Measurements from ENCODE around the gene SMG6.

DNA sequence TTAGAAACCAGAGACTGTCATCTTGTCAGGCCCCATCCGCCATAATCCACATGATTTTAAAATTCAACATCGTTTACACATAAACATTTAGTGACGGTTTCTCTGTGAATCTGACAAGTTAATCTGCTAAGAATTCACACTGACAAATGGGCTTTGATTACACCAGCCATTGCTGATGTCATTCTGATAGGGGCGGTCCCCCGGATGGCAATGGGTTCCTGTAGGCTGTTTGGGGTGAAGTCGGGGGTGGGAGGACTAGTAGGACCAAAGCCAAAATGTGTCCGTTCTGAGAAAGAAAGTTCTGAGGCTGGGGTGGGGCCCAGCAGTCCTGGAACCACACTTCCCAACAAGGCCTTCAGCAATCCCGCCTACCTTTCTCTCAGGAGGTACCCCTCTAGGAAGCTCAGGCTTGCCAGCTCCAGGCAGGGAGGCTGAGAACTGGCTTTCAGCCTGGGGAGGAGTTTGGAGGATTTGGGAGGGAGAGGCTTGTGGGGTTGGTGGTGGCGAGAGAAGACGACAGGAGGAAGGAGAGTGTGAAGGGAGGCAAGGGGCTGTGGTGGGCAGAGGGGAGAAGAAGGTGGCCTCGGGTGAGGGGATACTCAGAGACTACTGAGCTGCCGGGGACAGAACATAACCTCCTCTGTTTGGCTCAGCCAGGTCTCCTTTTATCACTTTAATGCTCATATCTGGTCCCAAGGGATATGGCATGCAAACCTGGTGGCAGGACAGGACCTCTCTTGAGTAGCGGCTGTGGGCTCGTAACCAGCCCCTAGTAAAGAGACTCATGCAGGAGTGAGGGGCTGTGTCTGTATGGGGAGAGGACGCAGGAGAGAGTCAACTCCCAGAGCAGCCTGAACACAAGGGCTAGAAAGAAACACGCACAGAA lies 240.1 kb downstream of the SMG6 start:
- TF ChIP-seq, protein P1, sequence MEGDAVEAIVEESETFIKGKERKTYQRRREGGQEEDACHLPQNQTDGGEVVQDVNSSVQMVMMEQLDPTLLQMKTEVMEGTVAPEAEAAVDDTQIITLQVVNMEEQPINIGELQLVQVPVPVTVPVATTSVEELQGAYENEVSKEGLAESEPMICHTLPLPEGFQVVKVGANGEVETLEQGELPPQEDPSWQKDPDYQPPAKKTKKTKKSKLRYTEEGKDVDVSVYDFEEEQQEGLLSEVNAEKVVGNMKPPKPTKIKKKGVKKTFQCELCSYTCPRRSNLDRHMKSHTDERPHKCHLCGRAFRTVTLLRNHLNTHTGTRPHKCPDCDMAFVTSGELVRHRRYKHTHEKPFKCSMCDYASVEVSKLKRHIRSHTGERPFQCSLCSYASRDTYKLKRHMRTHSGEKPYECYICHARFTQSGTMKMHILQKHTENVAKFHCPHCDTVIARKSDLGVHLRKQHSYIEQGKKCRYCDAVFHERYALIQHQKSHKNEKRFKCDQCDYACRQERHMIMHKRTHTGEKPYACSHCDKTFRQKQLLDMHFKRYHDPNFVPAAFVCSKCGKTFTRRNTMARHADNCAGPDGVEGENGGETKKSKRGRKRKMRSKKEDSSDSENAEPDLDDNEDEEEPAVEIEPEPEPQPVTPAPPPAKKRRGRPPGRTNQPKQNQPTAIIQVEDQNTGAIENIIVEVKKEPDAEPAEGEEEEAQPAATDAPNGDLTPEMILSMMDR (tag by site-specific recombination; IDR thresholded peaks at IDR 0.05), result no peak
- TF ChIP-seq, protein P2, sequence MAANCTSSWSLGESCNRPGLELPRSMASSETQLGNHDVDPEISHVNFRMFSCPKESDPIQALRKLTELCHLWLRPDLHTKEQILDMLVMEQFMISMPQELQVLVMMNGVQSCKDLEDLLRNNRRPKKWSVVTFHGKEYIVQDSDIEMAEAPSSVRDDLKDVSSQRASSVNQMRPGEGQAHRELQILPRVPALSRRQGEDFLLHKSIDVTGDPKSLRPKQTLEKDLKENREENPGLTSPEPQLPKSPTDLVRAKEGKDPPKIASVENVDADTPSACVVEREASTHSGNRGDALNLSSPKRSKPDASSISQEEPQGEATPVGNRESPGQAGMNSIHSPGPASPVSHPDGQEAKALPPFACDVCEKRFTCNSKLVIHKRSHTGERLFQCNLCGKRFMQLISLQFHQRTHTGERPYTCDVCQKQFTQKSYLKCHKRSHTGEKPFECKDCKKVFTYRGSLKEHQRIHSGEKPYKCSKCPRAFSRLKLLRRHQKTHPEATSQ (tag by site-specific recombination; IDR thresholded peaks at IDR 0.05), result no peak
- no peak for TF ChIP-seq ZNF530 (tag by site-specific recombination; IDR thresholded peaks at IDR 0.05; ENCODE audit: low read depth)
- TF ChIP-seq SP2 (tag by site-specific recombination; IDR thresholded peaks at IDR 0.05), result no peak
- no peak for TF ChIP-seq SCRT2 (tag by site-specific recombination; IDR thresholded peaks at IDR 0.05)
- TF ChIP-seq, protein P3, sequence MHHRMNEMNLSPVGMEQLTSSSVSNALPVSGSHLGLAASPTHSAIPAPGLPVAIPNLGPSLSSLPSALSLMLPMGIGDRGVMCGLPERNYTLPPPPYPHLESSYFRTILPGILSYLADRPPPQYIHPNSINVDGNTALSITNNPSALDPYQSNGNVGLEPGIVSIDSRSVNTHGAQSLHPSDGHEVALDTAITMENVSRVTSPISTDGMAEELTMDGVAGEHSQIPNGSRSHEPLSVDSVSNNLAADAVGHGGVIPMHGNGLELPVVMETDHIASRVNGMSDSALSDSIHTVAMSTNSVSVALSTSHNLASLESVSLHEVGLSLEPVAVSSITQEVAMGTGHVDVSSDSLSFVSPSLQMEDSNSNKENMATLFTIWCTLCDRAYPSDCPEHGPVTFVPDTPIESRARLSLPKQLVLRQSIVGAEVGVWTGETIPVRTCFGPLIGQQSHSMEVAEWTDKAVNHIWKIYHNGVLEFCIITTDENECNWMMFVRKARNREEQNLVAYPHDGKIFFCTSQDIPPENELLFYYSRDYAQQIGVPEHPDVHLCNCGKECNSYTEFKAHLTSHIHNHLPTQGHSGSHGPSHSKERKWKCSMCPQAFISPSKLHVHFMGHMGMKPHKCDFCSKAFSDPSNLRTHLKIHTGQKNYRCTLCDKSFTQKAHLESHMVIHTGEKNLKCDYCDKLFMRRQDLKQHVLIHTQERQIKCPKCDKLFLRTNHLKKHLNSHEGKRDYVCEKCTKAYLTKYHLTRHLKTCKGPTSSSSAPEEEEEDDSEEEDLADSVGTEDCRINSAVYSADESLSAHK (tag by site-specific recombination; IDR thresholded peaks at IDR 0.05), result no peak
- no peak for TF ChIP-seq ZNF157 (tag by site-specific recombination; IDR thresholded peaks at IDR 0.05)
- no peak for TF ChIP-seq MEIS1 (CRISPR knock-in tag; IDR thresholded peaks at IDR 0.05; ENCODE audit: borderline replicate concordance)
- TF ChIP-seq, protein P4, sequence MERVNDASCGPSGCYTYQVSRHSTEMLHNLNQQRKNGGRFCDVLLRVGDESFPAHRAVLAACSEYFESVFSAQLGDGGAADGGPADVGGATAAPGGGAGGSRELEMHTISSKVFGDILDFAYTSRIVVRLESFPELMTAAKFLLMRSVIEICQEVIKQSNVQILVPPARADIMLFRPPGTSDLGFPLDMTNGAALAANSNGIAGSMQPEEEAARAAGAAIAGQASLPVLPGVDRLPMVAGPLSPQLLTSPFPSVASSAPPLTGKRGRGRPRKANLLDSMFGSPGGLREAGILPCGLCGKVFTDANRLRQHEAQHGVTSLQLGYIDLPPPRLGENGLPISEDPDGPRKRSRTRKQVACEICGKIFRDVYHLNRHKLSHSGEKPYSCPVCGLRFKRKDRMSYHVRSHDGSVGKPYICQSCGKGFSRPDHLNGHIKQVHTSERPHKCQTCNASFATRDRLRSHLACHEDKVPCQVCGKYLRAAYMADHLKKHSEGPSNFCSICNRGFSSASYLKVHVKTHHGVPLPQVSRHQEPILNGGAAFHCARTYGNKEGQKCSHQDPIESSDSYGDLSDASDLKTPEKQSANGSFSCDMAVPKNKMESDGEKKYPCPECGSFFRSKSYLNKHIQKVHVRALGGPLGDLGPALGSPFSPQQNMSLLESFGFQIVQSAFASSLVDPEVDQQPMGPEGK (tag by site-specific recombination; IDR thresholded peaks at IDR 0.05), result no peak
- TF ChIP-seq, protein P5, sequence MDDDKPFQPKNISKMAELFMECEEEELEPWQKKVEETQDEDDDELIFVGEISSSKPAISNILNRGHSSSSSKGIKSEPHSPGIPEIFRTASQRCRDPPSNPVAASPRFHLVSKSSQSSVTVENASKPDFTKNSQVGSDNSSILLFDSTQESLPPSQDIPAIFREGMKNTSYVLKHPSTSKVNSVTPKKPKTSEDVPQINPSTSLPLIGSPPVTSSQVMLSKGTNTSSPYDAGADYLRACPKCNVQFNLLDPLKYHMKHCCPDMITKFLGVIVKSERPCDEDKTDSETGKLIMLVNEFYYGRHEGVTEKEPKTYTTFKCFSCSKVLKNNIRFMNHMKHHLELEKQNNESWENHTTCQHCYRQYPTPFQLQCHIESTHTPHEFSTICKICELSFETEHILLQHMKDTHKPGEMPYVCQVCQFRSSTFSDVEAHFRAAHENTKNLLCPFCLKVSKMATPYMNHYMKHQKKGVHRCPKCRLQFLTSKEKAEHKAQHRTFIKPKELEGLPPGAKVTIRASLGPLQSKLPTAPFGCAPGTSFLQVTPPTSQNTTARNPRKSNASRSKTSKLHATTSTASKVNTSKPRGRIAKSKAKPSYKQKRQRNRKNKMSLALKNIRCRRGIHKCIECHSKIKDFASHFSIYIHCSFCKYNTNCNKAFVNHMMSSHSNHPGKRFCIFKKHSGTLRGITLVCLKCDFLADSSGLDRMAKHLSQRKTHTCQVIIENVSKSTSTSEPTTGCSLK (tag by site-specific recombination; IDR thresholded peaks at IDR 0.05), result no peak
